Measurements from ENCODE around the gene SLC34A1.
A peak's percentile ranks its signal among the peaks of the same experiment; 100 is the strongest.
"Not testable (repeated sequence)": the region's sequence is repeated elsewhere in the genome, so short reads cannot be mapped to it uniquely, and the experiment has no call there.

SLC34A1 gene

GRCh38 chr5:177355162-177355867 is 28.9 kb upstream of the SLC34A1 start:
- no peak for DNase-seq
- no peak for ATAC-seq

- DNase-seq (no peak), ATAC-seq (no peak)
Measured at GRCh38 chr5:177355868-177356168, 28.4 kb upstream of the SLC34A1 start.

- DNase-seq: no peak
Measured at GRCh38 chr5:177356746-177357145, 27.5 kb upstream of the SLC34A1 start.

GRCh38 chr5:177357146-177357458 is 27.1 kb upstream of the SLC34A1 start:
- ATAC-seq: no peak

More at GRCh38 chr5:177356746-177357145, 27.5 kb upstream of the SLC34A1 start:
- ATAC-seq: no peak

GRCh38 chr5:177357459-177358351 is 26.5 kb upstream of the SLC34A1 start, which contains the start of gene RGS14:
Gene RGS14 (plus strand): TSS chr5:177357924. CDS start chr5:177358025, 101 bp downstream.
- ATAC-seq: peak; percentile 89
- DNase-seq: peak; percentile 63

More at GRCh38 chr5:177357146-177357458, 27.1 kb upstream of the SLC34A1 start:
- DNase-seq: no peak

- DNase-seq (no peak), ATAC-seq (no peak)
Measured at GRCh38 chr5:177358370-177358819, 25.8 kb upstream of the SLC34A1 start.

GRCh38 chr5:177359451-177359851 is 24.8 kb upstream of the SLC34A1 start:
- DNase-seq: no peak
- no peak for ATAC-seq

GRCh38 chr5:177359860-177360259 is 24.4 kb upstream of the SLC34A1 start:
- ATAC-seq: no peak
- no peak for DNase-seq

- not testable (repeated sequence) for DNase-seq, ATAC-seq
Measured at GRCh38 chr5:177360740-177361139, 23.5 kb upstream of the SLC34A1 start.

- no peak for ATAC-seq
- DNase-seq: no peak
Measured at GRCh38 chr5:177361418-177362291, 22.6 kb upstream of the SLC34A1 start.

GRCh38 chr5:177362292-177362609 is 22.0 kb upstream of the SLC34A1 start:
- no peak for ATAC-seq

GRCh38 chr5:177362610-177363507 is 21.4 kb upstream of the SLC34A1 start:
- DNase-seq: peak; percentile 79

More at GRCh38 chr5:177362292-177362609, 22.0 kb upstream of the SLC34A1 start:
- DNase-seq: no peak

GRCh38 chr5:177363565-177363964 is 20.7 kb upstream of the SLC34A1 start:
- no peak for ATAC-seq
- no peak for DNase-seq

More at GRCh38 chr5:177362610-177363507, 21.4 kb upstream of the SLC34A1 start:
- ATAC-seq: peak; percentile 67

- no peak for DNase-seq
- peak; percentile 51 for ATAC-seq
Measured at GRCh38 chr5:177364159-177364962, 19.9 kb upstream of the SLC34A1 start.

GRCh38 chr5:177365845-177366527 is 18.2 kb upstream of the SLC34A1 start:
- DNase-seq (no peak), ATAC-seq (no peak)

GRCh38 chr5:177366528-177367322 is 17.5 kb upstream of the SLC34A1 start:
- DNase-seq (no peak), ATAC-seq (no peak)

- no peak for ATAC-seq
- no peak for DNase-seq
Measured at GRCh38 chr5:177367323-177367848, 16.8 kb upstream of the SLC34A1 start.

- no peak for DNase-seq
- no peak for ATAC-seq
Measured at GRCh38 chr5:177367981-177368868, 16.0 kb upstream of the SLC34A1 start.

Data from stimulated activated naive CD8-positive, alpha-beta T cell treated with anti-CD3 and anti-CD28 coated beads, Interleukin-15, Interleukin-2, amounts not matched to agents 100 U/mL and 50 U/mL, for 24 hours (primary cell).